Panc1 (cell line): Measurements from ENCODE around the gene RAPGEF5. TPM values are rescaled to one million over a fixed set of nuclear protein-coding genes. Genes with fewer than 3 reads are reported as not detected.

ENCODE experiments used
- ATAC-seq: fragments of 200-7000 bp; cut with Tn5 transposase; 2 replicates; pipeline ENCODE4 v1.9.1; 2020; ENCODE audit warnings: mild to moderate bottlenecking, moderate library complexity
- BruUV-seq: library from RNA; stranded (reverse); fragments of 400-500 nt; replicated peaks from 2 replicates; lab custom pipeline; 2021; lab: Mats Ljungman, UMichigan
- CTCF ChIA-PET: fragments of 300-600 bp; sonication (Branson Sonifier 250); formaldehyde crosslinking; loops from one replicate; lab custom pipeline; 2022; ENCODE audit warnings: antibody characterized with exemption; lab: Charles Lee
- POLR2A ChIA-PET: fragments of 300-600 bp; sonication (Branson Sonifier 250); formaldehyde crosslinking; loops from one replicate; lab custom pipeline; 2022; ENCODE audit warnings: antibody characterized with exemption; lab: Charles Lee
- DNase-seq: peaks from one replicate; pipeline ENCODE4 v3.0.0-alpha.2; 2010; ENCODE audit warnings: low read depth, low spot score
- H3K27ac ChIP-seq: 2 replicates; pipeline ENCODE4 v1.5.1; 2011; ENCODE audit warnings: mild to moderate bottlenecking, low read length, inconsistent platforms
- H3K27me3 ChIP-seq: fragments of 200-500 bp; sonication (Bioruptor generic); 2 replicates; pipeline ENCODE4 v1.6.0; 2014; ENCODE audit warnings: low read length, inconsistent platforms; ENCODE audit not compliant: control insufficient read depth, insufficient read depth
- H3K36me3 ChIP-seq: fragments of 200-500 bp; sonication (Bioruptor generic); 2 replicates; pipeline ENCODE4 v1.5.1; 2014; ENCODE audit warnings: inconsistent platforms, mild to moderate bottlenecking, low read length, moderate library complexity; ENCODE audit not compliant: control insufficient read depth, insufficient read depth
- H3K4me1 ChIP-seq: 2 replicates; pipeline ENCODE4 v1.5.1; 2011; ENCODE audit warnings: inconsistent platforms, mild to moderate bottlenecking, low read length, moderate library complexity; ENCODE audit not compliant: control insufficient read depth, insufficient read depth
- H3K4me3 ChIP-seq, 2 experiments: 2 replicates each; pipeline ENCODE4 v1.5.1; 2011 to 2012; ENCODE audit warnings: low read depth in 2 of 2, low read length in 2 of 2, mild to moderate bottlenecking in 2 of 2, inconsistent platforms in 1 of 2, moderate library complexity in 1 of 2
- H3K9me3 ChIP-seq: fragments of 200-500 bp; sonication (Bioruptor generic); 2 replicates; pipeline ENCODE4 v1.5.1; 2014; ENCODE audit warnings: low read depth, mild to moderate bottlenecking, inconsistent platforms, low read length, moderate library complexity; ENCODE audit not compliant: control insufficient read depth, insufficient read depth
- CTCF ChIP-seq: fragments of 450-650 bp; IDR thresholded peaks from 2 replicates; pipeline ENCODE4 v1.5.1; 2017; ENCODE audit warnings: mild to moderate bottlenecking
- POLR2AphosphoS5 ChIP-seq: IDR thresholded peaks from 2 replicates; pipeline ENCODE4 v1.6.1; 2012; ENCODE audit warnings: mild to moderate bottlenecking, low read depth, low read length, moderate library complexity
- REST ChIP-seq, 2 experiments: IDR thresholded peaks; 2 replicates each; pipeline ENCODE4 v1.6.1; 2011 to 2012; ENCODE audit warnings: low read depth in 2 of 2, control low read depth in 1 of 2, low read length in 1 of 2, mild to moderate bottlenecking in 1 of 2, moderate library complexity in 1 of 2; ENCODE audit not compliant: insufficient read depth in 1 of 2
- SIN3A ChIP-seq: IDR thresholded peaks from 2 replicates; pipeline ENCODE4 v1.6.1; 2012; ENCODE audit warnings: low read depth, mild to moderate bottlenecking, low read length, moderate library complexity, borderline replicate concordance; ENCODE audit not compliant: insufficient read depth
- TCF7L2 ChIP-seq: IDR thresholded peaks from 2 replicates; pipeline ENCODE4 v1.6.1; 2011; ENCODE audit warnings: mild to moderate bottlenecking, low read depth, low read length, inconsistent platforms
- in situ Hi-C: cut with HindIII; loops from 2 replicates; pipeline ENCODE4 v1.10.0; 2016; ENCODE audit warnings: low sequenced_read_pairs, low pct_unique_long_range_greater_than_20kb
- intact Hi-C: fragments of 100-400 bp; cut with micrococcal nuclease; formaldehyde crosslinking; loops from one replicate; pipeline ENCODE4 v1.10.0; 2022; ENCODE audit not compliant: unreplicated experiment
- total RNA-seq: library from RNA; stranded (reverse); gene quantifications from one replicate; pipeline ENCODE4 v1.2.1, GENCODE V29; 2021; ENCODE audit not compliant: unreplicated experiment

RAPGEF5 gene
- total RNA-seq, 1 experiment from 2014 or later: 1.4 TPM

DNA sequence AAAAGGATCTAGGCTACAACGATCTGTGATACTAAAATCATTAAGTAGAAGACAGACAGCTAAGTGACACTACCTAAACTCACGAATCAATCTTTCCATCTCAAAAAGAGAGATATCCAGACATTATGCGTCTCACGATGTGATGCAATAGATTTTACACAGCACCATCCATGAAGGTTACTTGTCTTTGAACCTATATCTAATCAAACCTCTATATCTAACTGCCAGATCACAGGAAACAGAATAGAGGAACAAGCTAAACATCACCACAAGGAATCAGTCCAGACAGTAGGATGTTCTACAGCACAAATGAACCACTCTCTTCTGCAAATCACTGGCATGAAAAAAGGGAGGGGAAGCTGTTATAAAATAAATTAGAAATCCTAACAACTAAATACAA is 4.1 kb downstream of the RAPGEF5 start:
- Histone ChIP-seq H3K4me3 (no peak overlapping the region), H3K36me3 (no peaks in the 10 kb centered on the region), H3K27me3 (peaks cover 17% of the 10 kb centered on the region), H3K4me1 (peaks cover 10% of the 10 kb centered on the region; the same call in 1 of the 2 replicates), H3K9me3 (no peaks in the 10 kb centered on the region), H3K27ac (no peak overlapping the region)
- no peak for ATAC-seq
- ChIA-PET CTCF (no interaction called here), POLR2A (no interaction called here)
- DNase-seq: no peak
- TF ChIP-seq CTCF: no peak
- TF ChIP-seq TCF7L2: no peak
- no peak for TF ChIP-seq REST (IDR thresholded peaks at IDR 0.05; ENCODE audit: insufficient read depth in 1 of 2, low read depth in 2 of 2, low read length in 1 of 2)
- TF ChIP-seq SIN3A: no peak
- no peak for TF ChIP-seq POLR2AphosphoS5
- no TSS peak for BruUV-seq
- in situ Hi-C loops (no loop called here), intact Hi-C loops (no loop called here)

- no peak for ATAC-seq
- TF ChIP-seq POLR2AphosphoS5 (no peak), REST (IDR thresholded peaks at IDR 0.05; ENCODE audit: insufficient read depth in 1 of 2, low read depth in 2 of 2, low read length in 1 of 2) (no peak), TCF7L2 (no peak), SIN3A (no peak), CTCF (no peak)
- ChIA-PET CTCF (interaction anchor here (0.7 kb wide), 1 partner anchor 95 kb away, joined by 3 read pairs; no protein-coding TSS in a partner anchor), POLR2A (no interaction called here)
- Histone ChIP-seq H3K4me1 (peaks cover 4% of the 10 kb centered on the region; the same call in 1 of the 2 replicates), H3K27me3 (peaks cover 17% of the 10 kb centered on the region), H3K27ac (no peak overlapping the region), H3K9me3 (no peaks in the 10 kb centered on the region), H3K4me3 (no peak overlapping the region), H3K36me3 (no peaks in the 10 kb centered on the region)
- DNase-seq: no peak
- in situ Hi-C loops (no loop called here), intact Hi-C loops (no loop called here)
- no TSS peak for BruUV-seq
Observed at GRCh38 chr7:22351878-22352277, 5.1 kb downstream of the RAPGEF5 start.
